ENCODE measurements around the gene POLQ.
"Not testable (repeated sequence)": the region's sequence is repeated elsewhere in the genome, so short reads cannot be mapped to it uniquely, and the experiment has no call there.

POLQ gene

GRCh38 chr3:121418182-121418581 lies 127.6 kb downstream of the POLQ start:
- DNase-seq (ENCODE audit: low spot score) = no peak

- DNase-seq (ENCODE audit: low spot score) = no peak
These were observed 130.9 kb downstream of the POLQ start for GRCh38 chr3:121414924-121415323.

- DNase-seq (ENCODE audit: low spot score) = no peak
These were observed 134.3 kb downstream of the POLQ start for GRCh38 chr3:121411523-121411922.

- DNase-seq (ENCODE audit: low spot score) = no peak
These were observed 140.2 kb downstream of the POLQ start for GRCh38 chr3:121405631-121406030.

- no peak for DNase-seq (ENCODE audit: low spot score)
These were observed 146.0 kb downstream of the POLQ start for GRCh38 chr3:121399820-121400219.

GRCh38 chr3:121398051-121398450 lies 147.7 kb downstream of the POLQ start:
- not testable (repeated sequence) for DNase-seq (ENCODE audit: low spot score)

- DNase-seq (ENCODE audit: low spot score) = not testable (repeated sequence)
These were observed 149.8 kb downstream of the POLQ start for GRCh38 chr3:121395967-121396366.

- not testable (repeated sequence) for DNase-seq (ENCODE audit: low spot score)
These were observed 157.5 kb downstream of the POLQ start for GRCh38 chr3:121388308-121388707.
